Activated naive CD4-positive, alpha-beta T cell (primary cell): ENCODE data around the gene SNTG2.

Experiments
- DNase-seq, 4 experiments: peaks; one replicate each; lab custom pipeline; 2025; lab: John Stamatoyannopoulos, UW

The SNTG2 gene

DNA sequence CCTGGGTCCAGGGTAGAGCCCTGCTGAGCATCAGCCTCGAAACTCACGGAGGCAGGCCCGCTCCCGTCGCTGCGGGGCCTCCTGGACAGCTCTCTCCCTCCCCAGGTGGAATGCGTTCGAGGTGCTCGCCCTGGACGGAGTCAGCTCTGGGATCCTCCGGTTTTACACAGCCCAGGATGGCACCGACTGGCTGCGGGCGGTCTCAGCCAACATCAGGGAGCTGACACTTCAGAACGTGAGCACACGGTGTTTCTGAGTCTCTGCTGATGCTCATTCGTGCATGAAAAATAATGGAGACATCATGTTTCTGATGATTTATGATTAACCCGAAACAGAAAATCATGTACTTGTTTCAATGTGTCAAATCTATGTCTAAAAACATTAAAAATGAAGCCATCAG, 287.1 kb downstream of the SNTG2 start:
- no peak for DNase-seq

DNA sequence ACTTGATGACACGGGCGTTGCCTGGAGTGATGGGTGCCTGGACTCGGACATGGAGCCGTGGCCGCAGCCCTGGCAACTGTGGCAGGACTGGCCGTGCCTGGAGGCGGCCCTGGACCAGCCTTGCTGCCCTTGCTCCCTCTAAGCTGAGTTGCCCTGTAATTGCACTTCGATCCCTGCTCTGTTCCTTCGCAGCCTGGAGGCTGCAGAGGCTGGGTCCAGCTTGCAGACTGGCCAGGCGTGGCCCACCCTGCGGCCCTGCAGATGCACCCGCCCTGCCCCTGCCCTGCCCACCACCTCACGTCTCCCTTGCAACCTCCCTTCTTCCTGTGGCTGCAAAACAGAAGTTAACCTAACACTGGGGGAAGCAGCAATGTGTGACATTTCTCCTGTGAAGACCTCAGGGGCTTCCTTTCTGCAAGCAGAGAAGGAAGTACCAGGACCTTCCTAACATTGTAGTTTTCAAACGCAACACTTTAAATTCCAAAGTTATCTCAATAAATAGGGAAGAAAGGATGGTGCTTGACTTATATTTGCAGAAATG, 288.0 kb downstream of the SNTG2 start:
- no peak for DNase-seq

DNA sequence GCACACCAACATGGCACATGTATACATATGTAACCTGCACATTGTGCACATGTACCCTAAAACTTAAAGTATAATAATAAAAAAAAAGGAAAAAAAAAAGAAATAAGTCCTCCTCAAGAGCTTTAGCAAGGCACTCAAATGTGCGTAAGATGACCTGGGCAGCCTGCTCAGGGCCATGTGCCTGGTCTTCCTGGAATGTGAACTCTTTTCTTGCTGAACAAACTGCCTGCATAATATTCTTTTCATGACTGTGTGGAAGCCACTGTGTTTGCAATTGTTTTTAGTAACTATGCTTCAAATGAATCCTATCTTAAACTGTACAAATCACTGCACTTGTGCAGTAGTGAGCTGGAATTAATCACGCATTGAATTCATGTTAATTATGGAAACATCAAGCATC, 294.5 kb downstream of the SNTG2 start:
- no peak for DNase-seq

DNA sequence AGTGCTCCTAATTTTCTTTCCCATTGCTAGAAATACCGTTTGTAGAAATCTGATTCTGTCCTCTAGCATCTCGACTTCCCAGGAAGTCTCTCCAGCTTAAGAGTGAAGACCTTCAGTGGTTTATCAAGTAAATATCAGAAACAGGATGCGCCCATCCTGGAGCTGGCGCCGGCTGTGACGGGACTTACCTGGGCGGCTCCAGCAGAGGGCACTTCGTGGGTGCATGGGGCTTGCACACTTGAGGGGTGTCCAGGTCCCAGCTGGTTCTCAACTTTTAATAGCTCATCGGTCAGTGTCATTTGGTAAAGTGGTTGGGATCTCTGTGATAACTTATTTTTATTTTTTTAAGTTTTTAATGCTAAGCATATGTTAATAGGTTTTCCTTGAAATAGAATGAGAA, 295.6 kb downstream of the SNTG2 start:
- DNase-seq = no peak

DNA sequence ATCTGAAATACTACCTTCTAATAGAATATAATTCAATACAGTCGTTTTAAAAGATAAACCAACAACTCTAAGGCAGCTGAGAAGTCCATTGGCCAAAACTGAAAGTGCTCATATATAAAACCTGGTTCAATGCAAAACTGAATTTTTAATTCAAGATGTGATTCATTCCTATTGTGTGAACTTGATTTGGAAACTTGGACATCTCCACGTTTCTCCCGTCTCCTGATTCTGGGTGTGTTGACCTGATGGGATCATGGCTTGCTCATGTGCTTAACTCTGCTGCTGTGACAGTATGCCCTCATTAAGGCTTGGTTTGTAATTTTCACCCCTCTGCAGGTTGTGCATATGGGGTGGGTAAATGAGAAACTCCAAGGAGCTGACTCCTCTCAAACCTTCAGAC, 296.3 kb downstream of the SNTG2 start:
- no peak for DNase-seq

DNA sequence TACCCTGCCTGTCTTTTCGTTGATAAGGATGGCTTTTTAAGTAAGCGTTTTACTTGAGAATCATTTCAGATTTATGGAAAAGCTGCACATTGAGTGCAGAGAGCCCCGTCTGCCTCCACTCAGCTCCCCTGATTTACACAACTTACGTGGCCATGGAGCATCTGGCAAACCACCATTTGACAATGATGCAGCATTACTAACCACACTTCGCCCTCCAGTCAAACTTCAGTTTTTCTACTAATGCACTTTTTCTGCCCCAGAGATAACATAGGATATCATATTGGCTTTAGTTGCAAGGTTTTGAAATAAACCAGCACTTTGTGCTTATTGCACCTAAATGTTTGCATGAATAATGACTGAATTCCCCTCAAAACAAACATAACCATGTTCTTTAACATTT, 297.5 kb downstream of the SNTG2 start:
- no peak for DNase-seq

DNA sequence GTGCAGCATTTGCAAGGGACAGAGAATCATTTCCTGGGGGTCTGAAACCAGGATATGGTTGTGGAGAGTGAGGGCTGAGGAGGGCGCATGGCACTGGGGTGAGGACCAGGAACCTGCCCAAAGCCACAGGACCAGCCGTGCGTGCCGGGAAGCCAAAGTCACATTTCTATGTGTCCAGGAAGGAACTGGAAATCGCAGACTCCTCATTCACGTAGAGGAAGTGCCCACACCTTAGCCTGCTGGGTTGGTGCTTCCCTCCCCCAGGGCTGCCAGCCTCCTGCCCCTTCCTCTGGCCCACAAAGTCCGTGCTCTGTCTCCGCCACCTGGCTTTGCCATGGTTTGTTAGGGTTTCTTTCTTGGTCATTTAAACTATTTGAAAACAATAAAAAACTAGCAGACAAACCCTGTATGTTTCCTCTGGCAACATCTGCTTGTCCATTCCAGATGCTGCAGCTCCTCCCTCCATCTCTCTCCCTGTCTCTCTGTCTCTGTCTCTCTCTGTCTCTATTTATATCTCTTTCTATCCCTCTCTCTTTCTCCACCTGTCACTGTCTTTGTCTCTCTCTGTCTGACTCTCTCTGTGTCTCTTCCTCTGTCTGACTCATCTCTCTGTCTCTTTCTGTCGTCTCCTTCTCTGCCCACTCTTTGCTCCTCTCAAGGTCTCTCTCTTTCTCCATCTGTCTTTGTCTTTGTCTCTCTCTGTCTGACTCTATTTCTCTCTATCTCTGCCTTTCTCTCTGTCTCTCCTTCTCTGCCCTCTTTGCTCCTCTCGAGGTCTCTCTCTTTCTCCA, 299.4 kb downstream of the SNTG2 start:
- no peak for DNase-seq

DNA sequence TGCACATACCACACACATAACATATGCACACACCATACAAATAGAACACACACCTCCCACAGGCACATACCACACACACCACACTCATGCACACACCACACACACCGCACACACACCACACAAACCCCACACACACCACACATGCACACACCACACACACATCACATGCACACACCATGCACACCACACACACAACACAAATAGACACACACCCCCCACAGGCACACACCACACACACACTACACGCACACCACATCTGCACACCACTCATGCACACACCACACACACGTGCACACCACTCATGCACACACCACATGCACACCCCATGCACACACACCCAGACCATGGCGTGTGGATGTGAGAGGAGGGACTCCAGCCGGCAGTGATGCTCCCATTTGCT, 300.9 kb downstream of the SNTG2 start:
- no peak for DNase-seq

DNA sequence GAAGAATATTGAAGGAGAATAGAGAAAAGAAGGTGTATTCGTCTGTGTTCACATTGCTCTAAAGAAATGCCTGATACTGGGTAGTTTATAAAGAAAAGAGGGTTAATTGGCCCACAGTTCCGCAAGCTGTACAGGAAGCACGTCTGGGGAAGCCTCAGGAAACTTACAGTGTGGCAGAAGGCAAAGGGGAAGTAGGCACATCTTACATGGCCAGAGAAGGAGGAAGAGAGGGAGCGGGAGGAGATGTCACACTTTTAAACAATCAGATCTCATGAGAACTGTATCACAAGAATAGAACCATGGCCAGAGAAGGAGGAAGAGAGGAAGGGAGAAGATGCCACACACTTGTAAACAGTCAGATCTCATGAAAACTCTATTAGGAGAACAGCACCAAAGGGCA, 303.0 kb downstream of the SNTG2 start:
- DNase-seq = no peak

DNA sequence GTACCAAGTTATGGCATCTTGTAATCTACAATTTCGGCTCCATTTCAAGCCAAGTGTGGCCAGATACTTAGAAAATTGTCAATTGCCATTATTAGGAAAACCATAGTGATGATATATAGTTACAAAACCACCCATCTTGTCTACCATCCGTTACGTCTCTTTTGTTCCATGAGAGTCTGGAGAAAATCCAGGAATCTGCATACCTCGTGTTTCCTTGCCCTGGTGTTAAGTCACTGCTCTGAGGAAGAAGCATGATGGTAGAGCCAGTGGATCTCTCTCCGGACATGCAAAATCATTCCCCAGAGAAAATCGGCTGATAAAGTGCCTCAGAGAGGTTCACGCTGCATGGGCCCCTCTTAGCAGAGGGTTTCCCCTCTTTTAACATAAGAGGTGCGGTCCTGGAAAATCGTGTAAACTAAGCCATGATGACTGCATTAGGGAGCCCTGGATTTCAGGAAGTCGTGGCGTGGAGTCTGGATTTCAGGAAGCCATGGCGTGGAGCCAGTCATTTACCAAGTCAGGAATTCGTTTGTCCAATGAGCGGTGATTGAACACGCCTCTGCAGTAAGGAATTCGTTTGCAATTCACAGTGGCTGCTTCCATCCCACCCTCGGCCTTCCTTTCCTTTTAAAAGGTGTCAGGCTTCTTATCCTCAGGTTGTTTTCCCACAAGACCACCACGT, 304.2 kb downstream of the SNTG2 start:
- DNase-seq = no peak

DNA sequence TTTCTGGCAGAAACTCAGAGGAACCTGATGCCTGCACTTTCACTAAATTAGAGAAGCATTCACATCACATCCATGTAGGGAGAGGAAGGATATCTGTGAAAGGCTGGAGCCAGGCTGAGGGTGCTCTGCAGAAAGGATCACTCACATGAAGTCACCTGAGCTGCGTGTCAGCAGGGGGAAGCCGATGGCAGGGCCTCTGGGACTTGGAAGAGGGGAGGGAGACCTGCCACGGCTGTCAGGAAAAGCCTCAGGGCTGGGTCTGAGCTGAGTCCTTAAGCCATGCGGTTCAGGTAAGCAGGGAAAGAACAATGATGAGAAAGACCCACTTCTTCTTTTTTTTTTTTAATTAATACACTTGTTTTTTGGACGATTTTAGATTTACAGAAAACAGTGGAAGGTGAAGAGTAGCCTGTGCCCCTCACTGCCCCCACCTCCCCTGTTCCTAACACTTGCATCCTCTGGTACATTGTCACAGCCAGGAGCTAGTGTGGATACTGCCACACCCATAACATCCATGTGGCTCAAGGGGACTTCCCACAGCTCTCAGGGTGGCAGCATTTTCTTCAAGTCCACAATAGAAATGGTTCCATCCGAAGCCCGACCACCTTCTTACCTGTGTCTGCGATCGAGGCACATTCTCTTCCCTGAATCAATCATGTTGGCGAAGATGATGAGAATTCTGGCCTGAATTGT, 306.1 kb downstream of the SNTG2 start:
- no peak for DNase-seq

DNA sequence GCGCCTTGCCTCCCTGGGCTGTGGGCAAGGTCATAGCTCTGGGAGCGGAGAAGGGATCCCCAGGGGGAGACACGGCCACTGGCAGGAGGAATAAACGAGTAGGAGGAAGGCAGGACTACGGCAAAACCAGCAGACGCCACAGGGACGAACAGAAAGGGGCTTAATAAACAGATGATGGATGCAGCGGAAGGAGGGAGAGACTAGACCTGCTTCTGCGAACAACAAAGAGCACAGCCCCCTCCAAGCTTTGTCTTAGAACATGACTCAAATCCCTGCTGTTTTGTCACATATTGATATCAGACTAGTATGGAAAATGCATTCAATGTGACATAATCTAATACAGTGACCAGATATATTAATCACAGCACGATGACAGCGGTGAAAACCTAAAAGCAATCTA, 306.7 kb downstream of the SNTG2 start:
- DNase-seq = no peak

DNA sequence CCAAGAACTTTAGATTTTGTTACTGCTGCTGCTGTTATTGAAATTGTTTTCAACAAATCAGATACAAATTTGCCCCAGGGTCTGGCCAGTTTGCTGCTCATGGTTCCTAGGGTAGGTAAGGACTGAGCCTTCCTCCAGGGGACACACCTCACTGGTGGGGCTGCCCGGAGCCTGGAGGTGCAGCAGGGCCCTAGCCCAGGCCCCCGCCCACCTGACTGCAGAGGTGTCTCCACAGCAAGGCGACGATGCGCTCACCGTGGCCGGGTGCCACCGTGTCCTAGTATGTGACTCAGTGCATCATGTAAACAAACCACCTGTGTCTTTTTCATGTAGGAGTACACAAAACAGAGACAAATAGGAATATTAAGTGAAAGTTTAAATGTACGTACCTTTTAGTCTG, 309.1 kb downstream of the SNTG2 start:
- DNase-seq = no peak

DNA sequence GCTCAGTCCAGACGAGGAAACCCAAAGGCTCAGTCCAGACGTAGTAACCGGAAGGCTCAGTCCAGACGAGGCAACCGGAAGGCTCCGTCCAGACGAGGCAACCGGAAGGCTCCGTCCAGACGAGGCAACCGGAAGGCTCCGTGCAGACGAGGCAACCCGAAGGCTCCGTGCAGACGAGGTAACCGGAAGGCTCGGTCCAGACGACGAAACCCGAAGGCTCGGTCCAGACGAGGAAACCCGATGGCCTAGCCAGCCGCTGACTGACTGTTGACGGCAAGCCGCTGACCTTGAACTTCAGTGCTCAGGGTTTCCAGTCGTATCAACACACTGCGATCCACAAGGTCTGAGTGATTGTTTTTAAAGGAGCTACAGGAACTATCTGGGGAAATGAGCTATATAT, 312.0 kb downstream of the SNTG2 start:
- DNase-seq = no peak

DNA sequence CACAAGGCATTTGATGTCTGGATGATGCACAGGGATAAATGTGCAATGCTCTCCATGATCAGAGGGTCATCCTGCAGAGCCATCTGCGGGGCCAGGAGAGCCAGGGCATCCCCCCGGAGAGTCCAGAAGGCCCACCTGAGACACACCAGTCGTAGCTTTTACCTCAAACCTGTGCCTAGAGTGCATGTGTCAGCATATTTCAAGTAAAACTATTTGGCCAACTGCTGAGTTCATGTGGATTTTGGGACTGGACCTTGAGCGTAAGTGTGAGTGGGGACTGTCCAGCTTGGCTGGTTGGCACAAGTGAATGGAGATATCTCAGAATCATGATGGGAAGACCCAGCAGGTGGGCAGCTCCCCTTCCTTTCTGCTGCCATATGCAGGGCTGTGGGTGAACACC, 314.8 kb downstream of the SNTG2 start:
- no peak for DNase-seq

DNA sequence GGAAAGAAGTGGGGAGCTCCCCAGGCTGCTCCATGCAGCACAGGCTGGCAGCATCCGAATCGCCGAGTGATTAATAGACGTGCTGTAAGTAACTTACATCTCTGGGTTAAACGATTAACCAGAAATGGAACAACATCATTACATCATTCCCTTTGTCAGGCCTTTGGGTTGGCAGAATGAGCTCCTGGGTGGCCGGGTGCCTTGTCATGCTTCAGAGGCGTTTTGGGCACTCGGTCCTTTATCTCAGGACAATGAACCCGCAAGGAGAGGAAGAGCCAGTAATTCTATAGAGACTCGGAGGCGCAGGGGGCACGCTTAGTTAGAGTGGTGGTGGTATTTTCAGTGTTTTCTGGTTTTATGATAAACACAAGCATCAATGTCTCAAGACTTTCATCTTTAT, 315.7 kb downstream of the SNTG2 start:
- DNase-seq = no peak

DNA sequence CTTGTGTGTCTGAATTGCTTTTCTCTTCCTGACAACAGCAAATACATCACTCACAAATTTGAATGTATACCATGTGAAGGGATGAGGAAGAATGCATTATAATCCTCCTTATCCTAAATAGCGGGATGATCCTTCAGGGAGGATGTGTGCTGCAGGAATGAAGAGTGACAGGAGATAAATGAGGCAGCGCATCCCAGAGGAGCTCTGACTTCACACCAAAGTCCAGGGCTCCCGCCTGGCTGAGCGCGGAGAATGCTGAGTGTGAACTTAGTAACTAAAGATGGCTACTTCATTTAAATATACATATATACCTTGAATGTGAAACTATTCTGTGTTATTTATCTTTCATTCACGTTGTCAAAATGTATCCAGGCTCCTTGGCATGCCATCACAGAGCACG, 317.4 kb downstream of the SNTG2 start:
- no peak for DNase-seq

DNA sequence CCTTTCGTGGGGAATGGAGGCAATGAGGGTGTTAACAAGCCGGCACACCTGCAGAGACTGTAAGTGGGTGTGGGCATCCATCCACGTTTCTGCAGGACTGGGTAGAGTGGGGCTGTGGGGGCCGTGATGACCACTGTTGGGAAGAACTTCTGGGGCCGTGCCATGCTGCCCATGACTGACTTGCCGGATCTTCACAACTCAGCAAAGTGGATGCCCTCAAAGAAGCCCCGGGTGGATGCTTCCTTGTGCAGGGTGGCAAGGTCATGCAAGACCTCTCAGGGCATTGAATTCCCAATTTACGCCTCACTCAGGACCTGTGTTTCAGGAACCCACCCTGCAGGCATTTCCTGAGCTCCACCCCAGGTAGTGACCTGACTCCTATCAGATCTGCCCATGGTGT, 319.2 kb downstream of the SNTG2 start:
- DNase-seq = no peak

DNA sequence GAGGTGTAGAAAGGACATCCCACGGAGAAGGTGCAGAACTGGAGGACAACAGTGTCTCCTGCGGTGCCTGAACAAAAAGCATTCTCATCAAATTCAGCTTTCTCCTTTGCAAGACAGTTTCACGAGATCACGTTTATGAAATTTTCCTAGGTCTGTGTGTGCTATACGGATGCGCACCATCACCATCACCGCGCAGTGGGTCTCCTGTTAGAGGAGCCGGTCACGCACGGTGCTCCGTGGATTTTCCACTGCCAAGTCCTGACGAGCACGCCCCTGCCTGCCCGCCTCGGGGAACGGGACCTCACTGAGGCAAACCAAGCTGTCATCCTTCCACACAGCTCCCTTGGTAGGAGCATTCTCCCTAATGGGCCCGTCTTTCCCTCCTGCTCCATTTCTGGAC, 322.2 kb downstream of the SNTG2 start:
- DNase-seq = no peak

DNA sequence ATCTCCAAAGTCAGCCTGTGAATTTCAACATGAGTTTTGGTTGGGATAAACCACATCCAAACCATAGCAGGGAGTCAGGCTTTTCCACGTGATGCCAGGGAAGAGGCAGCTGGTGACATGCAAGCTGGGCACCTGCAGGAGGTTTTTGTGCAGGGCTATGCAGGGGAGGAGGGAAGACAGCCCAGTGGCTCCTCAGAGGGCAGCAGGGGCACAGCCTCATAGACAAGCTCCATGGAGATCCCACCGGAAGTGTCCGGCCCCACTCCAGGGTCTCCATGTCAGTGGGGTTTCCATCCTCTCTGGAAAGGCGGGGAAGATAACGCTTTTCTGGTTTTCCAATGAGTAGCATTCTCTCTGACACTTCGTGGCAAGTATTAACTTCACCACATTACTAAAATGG, 327.0 kb downstream of the SNTG2 start:
- DNase-seq = no peak

DNA sequence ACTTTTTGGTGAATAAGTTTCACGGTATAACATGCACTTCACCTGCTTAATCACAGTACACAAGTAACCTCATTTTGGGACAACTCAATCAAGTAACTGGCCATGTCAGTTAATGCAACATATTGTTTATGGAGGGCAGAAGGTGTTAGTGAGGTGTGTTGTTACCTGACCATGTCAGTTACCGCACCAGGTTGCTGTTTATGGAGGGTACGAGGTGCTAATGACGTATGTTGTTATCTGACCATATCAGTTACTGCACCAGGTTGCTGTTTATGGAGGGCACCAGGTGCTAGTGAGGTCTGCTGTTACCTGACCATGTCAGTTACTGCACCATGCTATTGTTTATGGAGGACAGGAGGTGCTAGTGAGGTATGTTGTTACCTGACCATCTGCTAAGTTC, 327.5 kb downstream of the SNTG2 start:
- no peak for DNase-seq

DNA sequence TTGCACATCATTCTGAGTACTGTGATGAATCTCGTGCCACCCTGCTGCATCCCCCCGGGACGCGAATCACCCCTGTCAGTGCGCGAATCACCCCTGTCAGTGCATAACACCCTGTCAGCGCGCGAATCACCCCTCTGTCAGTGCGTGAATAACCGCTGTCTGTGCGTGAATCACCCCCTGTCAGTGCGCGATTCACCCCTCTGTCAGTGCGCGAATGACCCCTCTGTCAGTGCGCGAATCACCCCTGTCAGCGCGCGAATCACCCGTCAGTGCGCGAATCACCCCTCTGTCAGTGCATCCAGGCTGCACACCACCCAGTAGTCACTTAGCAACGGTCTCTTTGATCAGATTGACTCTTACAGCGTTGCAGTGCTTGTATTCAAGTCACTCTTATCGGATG, 328.2 kb downstream of the SNTG2 start:
- no peak for DNase-seq

DNA sequence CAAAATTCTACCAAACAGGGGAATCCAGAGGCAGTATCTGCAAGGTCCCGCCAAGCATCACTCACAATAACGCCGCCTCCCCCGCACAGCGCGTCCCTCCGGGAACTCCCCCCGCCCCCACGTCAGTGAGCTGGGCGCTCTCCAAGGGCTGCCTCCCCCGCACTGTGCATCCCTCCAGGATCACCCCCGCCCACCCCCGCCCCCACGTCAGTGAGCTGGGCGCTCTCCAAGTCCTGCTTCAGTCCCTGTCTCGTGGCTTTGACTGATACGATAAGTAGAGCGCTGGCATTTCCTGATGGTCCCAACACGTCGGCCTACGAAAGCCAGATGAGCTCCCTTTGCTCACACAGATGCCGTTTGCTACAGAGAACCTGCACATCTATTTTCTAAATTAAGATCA, 331.9 kb downstream of the SNTG2 start:
- no peak for DNase-seq
